T-helper 2 cell treated with Interferon-gamma antibody and Interleukin-4, amounts not matched to agents 100 ng/mL and 5 ng/mL, for 36 hours (primary cell): ENCODE data around the gene PDE4DIP. TPM values are rescaled to one million over a fixed set of nuclear protein-coding genes. Genes with fewer than 3 reads are reported as not detected.
"Not testable (repeated sequence)": the region's sequence is repeated elsewhere in the genome, so short reads cannot be mapped to it uniquely, and the experiment has no call there.

Experiments used
- intact Hi-C: fragments of 100-400 bp; cut with micrococcal nuclease; formaldehyde crosslinking; loops from one replicate; pipeline ENCODE4 v1.15.1; 2023
- total RNA-seq: library from RNA; stranded (reverse); gene quantifications from 2 replicates; pipeline ENCODE4 v1.2.3, GENCODE V29; 2022

The PDE4DIP gene
- total RNA-seq, 1 donor from 2014 or later, result 28.1 TPM

DNA sequence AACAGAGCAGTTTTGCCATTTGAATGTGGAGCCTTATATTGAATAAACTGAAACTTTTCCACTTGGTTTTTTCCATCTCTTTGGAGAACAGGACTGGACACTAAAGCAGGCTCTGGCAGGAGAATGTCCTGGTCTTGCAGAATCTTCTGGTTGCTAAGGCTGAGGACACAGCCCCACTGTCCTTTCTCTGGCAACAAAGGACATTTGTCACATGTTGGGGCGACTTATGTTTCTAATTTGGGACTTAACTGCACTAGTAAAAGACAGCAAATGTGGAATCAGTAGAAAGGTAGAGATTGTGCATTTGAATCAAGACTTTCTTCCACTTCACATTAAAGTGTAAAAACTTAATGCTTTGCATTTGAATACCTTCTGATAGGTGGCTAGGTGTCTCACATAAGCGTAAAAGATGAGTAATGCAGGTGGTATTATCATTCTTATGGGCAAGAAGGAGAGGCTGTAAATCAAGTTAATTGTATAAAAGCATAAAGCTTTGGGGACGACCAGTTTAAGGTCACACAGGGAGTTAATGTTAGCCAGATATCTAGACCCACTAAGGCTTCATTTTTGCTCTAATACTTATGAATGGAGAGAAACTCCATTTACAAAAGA lies 74.7 kb downstream of the PDE4DIP start:
- intact Hi-C loops, result not testable (repeated sequence)

GRCh38 chr1:148921047-148921446 lies 76.8 kb downstream of the PDE4DIP start:
- intact Hi-C loops, result not testable (repeated sequence)

- intact Hi-C loops, result not testable (repeated sequence)
Observed at GRCh38 chr1:148923798-148924197, 79.6 kb downstream of the PDE4DIP start.

GRCh38 chr1:148927645-148928044 lies 83.4 kb downstream of the PDE4DIP start:
- intact Hi-C loops, result not testable (repeated sequence)

- intact Hi-C loops, result not testable (repeated sequence)
Observed at GRCh38 chr1:148929253-148929652, 85.0 kb downstream of the PDE4DIP start.

DNA sequence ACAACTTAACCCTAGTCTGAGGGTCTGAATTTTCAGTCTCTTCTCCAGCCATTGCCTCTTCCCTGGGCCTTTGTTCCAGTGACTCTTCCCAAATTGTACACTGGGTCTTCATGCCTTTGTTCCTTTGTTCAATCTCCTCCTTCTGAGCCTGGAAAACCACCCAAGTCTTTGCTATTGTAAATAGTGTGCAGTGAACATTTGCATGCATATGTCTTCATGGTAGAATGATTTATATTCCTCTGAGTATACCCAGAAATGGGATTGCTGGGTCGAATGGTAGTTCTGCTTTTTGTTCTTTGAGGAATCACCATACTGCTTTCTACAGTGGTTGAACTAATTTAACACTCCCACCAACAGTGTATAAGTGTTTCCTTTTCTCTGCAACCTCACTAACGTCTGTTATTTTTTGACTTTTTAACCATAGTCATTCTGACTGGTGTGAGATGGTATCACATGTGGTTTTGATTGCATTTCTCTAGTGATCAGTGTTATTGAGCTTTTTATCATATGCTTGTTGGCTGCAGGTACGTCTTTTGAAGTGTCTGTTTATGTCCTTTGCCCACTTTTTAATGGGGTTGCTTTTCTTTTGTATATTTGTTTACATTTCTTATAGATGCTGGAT lies 91.3 kb downstream of the PDE4DIP start:
- intact Hi-C loops, result not testable (repeated sequence)

- intact Hi-C loops, result not testable (repeated sequence)
Observed at GRCh38 chr1:148942906-148943305, 98.7 kb downstream of the PDE4DIP start.

DNA sequence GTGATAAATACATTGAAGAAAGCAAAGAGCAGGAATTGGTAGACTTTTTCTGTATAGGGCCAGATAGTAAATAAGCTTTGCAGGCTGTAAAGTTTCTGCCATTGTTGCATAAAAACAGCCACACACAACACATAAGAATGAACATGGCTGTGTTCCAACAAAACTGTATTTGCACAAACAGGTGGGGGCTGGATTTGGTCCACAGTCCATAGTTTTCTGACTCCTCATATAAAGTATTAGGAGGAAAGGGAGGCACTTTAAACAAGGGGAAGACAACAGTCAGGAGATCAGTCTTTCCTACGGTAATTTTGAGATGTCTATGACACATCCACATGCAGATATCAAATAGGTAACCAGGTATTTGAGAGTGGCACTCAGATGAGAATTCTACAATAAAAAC lies 100.9 kb downstream of the PDE4DIP start:
- intact Hi-C loops, result not testable (repeated sequence)

- intact Hi-C loops, result not testable (repeated sequence)
Observed at GRCh38 chr1:148948768-148949167, 104.5 kb downstream of the PDE4DIP start.

DNA sequence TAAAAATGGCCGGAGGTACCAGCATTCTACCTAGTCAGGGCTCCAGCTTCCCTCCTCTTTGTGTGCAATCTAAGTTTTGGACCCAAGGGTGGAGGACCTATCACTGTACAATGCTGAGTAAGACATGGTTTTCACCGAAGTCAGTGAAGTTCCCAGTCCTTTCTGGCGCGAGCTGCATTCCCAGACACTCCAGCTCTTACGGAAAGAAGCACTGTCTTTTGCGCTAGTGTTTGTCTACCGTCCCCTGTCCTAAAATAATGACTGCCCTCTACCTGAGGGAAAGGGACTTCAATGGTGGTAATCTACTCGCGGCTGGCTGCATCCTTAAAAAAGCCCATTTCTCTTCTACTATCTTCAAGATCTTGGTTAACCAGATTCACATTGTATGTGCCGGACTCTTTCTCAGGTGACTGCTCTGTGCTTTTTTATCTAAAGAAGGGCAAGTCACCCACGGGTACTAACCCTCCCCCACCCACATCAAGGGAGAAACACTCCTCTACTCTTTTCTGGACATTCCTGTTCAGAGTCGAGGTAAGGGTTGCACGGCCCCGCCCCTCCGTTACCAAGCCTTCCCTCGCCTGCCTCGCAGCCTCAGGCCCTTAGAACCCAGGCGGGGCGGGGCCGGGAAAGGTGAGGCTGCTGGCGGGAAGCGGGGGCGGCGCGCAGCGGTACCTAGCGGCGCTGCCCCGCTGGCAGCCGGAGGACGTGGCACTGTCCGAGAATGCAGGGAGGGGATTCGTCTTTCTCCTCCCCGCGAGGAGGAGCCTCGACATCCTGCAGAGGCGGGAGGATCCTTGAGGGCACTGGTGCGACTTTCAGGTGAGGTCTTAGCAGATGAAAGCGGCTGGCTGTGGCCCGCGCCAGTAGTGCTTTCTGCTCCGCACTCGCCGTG lies 107.4 kb downstream of the PDE4DIP start:
- intact Hi-C loops, result not testable (repeated sequence)

DNA sequence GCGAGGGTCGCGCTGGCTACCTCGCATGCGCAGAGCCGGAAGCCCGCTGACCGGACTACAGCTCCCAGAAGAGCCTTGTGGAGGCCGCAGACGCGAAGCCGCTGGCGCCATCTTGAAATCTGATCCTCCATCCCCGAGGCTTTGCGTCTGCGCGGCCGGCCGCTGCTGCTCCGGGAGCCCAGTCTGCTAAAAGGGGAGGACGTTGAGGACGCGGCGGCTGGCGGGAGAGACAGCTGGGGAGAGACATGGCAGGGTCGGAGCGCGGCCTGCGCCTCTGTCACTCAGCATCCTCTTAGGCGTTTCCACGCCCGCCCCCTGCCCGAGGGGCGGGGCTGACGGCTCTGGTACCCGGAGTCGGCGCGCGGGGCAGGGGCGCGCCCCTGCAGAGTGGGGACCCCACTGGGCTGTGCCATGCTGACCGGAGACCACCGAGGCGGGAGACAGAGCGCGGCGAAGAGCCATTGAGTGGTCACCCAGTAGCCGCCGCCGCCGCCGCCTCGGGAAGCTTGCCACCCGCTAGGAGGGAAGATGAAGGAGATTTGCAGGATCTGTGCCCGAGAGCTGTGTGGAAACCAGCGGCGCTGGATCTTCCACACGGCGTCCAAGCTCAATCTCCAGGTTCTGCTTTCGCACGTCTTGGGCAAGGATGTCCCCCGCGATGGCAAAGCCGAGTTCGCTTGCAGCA lies 108.2 kb downstream of the PDE4DIP start:
- intact Hi-C loops, result not testable (repeated sequence)

- intact Hi-C loops, result not testable (repeated sequence)
Observed at GRCh38 chr1:148952938-148953616, 108.8 kb downstream of the PDE4DIP start.

GRCh38 chr1:148953730-148954129 lies 109.5 kb downstream of the PDE4DIP start:
- intact Hi-C loops, result not testable (repeated sequence)

DNA sequence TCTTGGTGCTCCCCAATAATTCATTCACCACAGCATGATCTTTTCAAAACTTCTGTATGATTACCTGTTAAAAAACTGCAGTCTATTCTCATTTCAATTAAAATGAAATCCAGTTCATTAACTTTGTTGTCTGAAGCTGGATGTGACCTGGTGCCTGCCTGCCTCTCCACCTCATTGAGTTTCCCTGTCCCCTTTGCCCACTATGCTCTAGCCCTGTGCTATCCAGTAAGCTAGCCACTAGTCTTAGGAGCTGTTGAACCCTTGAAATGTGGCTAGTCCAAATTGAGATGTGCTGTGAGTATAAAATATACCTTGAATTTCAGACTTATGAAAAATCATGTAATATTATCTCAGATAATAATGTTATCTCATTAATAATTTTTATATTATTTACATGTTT lies 114.1 kb downstream of the PDE4DIP start:
- intact Hi-C loops, result not testable (repeated sequence)

- intact Hi-C loops, result not testable (repeated sequence)
Observed at GRCh38 chr1:148960212-148961000, 116.2 kb downstream of the PDE4DIP start.

GRCh38 chr1:148962127-148962857 lies 118.1 kb downstream of the PDE4DIP start:
- intact Hi-C loops, result not testable (repeated sequence)

GRCh38 chr1:148966084-148966483 lies 121.9 kb downstream of the PDE4DIP start:
- intact Hi-C loops, result not testable (repeated sequence)

DNA sequence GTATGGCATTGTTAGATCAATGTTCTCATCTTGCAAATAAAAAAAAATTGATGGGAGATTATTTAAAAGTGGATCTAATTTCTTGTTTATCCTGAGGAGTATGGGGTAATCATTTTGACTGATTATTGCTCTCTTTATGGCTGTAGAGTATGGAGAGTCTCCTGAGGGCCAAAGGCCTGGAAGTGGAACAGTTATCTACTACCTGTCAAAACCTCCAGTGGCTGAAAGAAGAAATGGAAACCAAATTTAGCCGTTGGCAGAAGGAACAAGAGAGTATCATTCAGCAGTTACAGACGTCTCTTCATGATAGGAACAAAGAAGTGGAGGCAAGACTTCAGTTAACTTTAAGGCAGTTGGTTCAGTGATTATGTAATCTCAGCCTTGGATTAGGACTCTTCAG lies 123.4 kb downstream of the PDE4DIP start:
- intact Hi-C loops, result not testable (repeated sequence)

GRCh38 chr1:148968682-148969081 lies 124.5 kb downstream of the PDE4DIP start:
- intact Hi-C loops, result not testable (repeated sequence)
